Gastroesophageal sphincter (tissue), 3 donors: Measurements from ENCODE around the gene CFAP57.

ENCODE experiments used
- CTCF ChIP-seq, 4 experiments: fragments of 200-600 bp in 2 of 4; fragments of 450-650 bp in 2 of 4; sonication (generic) in 1 of 4; IDR thresholded peaks; one replicate each; pipeline ENCODE4 v1.5.1; 2017 to 2019; ENCODE audit warnings: antibody characterized with exemption in 4 of 4, mild to moderate bottlenecking in 2 of 4, moderate library complexity in 2 of 4
- EP300 ChIP-seq: sonication (generic); formaldehyde crosslinking; IDR thresholded peaks from one replicate; pipeline ENCODE4 v1.6.1; 2017; ENCODE audit warnings: antibody characterized with exemption, mild to moderate bottlenecking
- POLR2A ChIP-seq, 2 donors: fragments of 450-650 bp; IDR thresholded peaks; one replicate each; pipeline ENCODE4 v1.6.1; 2017; ENCODE audit warnings: antibody characterized with exemption in 2 of 2, mild to moderate bottlenecking in 2 of 2, moderate library complexity in 1 of 2

GRCh38 chr1:43298055-43298454, 125.9 kb downstream of the CFAP57 start:
- TF ChIP-seq CTCF (IDR thresholded peaks at IDR 0.05) = no peak
- no peak for TF ChIP-seq POLR2A (IDR thresholded peaks at IDR 0.05)
- no peak for TF ChIP-seq EP300
